Smooth muscle cell (in vitro differentiated cells): ENCODE measurements around the gene ALDOA. TPM values are rescaled to one million over a fixed set of nuclear protein-coding genes. Genes with fewer than 3 reads are reported as not detected.
"Not testable (repeated sequence)": the region's sequence is repeated elsewhere in the genome, so short reads cannot be mapped to it uniquely, and the experiment has no call there.

Experiments used
- DNase-seq: peaks from one replicate; lab custom pipeline; 2025; ENCODE audit not compliant: unreplicated experiment; lab: John Stamatoyannopoulos, UW
- H2AFZ ChIP-seq: fragments of 200-600 bp; sonication (generic); 2 replicates; pipeline ENCODE4 v1.6.0; 2016; ENCODE audit warnings: antibody characterized with exemption, low read depth, mild to moderate bottlenecking
- H3F3A ChIP-seq: fragments of 200-600 bp; sonication (generic); 2 replicates; pipeline ENCODE4 v1.6.0; 2017; ENCODE audit warnings: antibody characterized with exemption, low read depth
- H3K27ac ChIP-seq: fragments of 200-600 bp; sonication (generic); 2 replicates; pipeline ENCODE4 v1.5.1; 2016; ENCODE audit warnings: low read depth, mild to moderate bottlenecking
- H3K27me3 ChIP-seq: fragments of 200-600 bp; sonication (generic); 2 replicates; pipeline ENCODE4 v1.6.1; 2016; ENCODE audit warnings: low read depth, mild to moderate bottlenecking
- H3K36me3 ChIP-seq: fragments of 200-600 bp; sonication (generic); 2 replicates; pipeline ENCODE4 v1.5.1; 2016; ENCODE audit warnings: low read depth
- H3K4me1 ChIP-seq: fragments of 200-600 bp; sonication (generic); 2 replicates; pipeline ENCODE4 v1.5.1; 2016; ENCODE audit warnings: low read depth
- H3K4me2 ChIP-seq: fragments of 200-600 bp; sonication (generic); 2 replicates; pipeline ENCODE4 v1.6.0; 2016; ENCODE audit warnings: mild to moderate bottlenecking
- H3K4me3 ChIP-seq: fragments of 200-600 bp; sonication (generic); 2 replicates; pipeline ENCODE4 v1.5.1; 2016; ENCODE audit warnings: mild to moderate bottlenecking
- H3K79me2 ChIP-seq: fragments of 200-600 bp; sonication (generic); 2 replicates; pipeline ENCODE4 v1.6.0; 2016; ENCODE audit warnings: low read depth, mild to moderate bottlenecking
- H3K9ac ChIP-seq: fragments of 200-600 bp; sonication (generic); 2 replicates; pipeline ENCODE4 v1.6.0; 2016; ENCODE audit warnings: low read depth
- H3K9me3 ChIP-seq: fragments of 200-600 bp; sonication (generic); replicated peaks from 2 replicates; pipeline ENCODE4 v1.5.1; 2016; ENCODE audit warnings: low read depth
- H4K20me1 ChIP-seq: fragments of 200-600 bp; sonication (generic); 2 replicates; pipeline ENCODE4 v1.6.0; 2016; ENCODE audit warnings: low read depth
- CTCF ChIP-seq: fragments of 200-600 bp; sonication (generic); IDR thresholded peaks from 2 replicates; pipeline ENCODE4 v1.5.1; 2017; ENCODE audit warnings: borderline replicate concordance, mild to moderate bottlenecking, antibody characterized with exemption; ENCODE audit not compliant: insufficient read depth, poor library complexity, severe bottlenecking
- WGBS: methylation state at CpG from one replicate; pipeline ENCODE4 v1.1.7; 2016; ENCODE audit warnings: low lambda C conversion rate; 5-methylcytosine and 5-hydroxymethylcytosine counted together
- polyA plus RNA-seq: library from polyadenylated mRNA; unstranded; fragments of >200 nt; fragmentation: Nextera tagmentation; extraction: Ambion mirVana; gene quantifications from 2 replicates; pipeline ENCODE4 v1.2.1, GENCODE V29; 2016
- total RNA-seq: library from RNA; depleted of rRNA; stranded (reverse); fragments of >200 nt; gene quantifications from 2 replicates; pipeline ENCODE4 v1.2.3, GENCODE V29; 2014

Gene ALDOA
- total and polyA plus RNA-seq, 2 experiments from 2014 or later = 1,146 to 2,856 TPM

- Histone ChIP-seq H3K27ac (no peak overlapping the region), H3K9ac (no peak overlapping the region), H3K27me3 (peaks cover 53% of the 10 kb centered on the region), H3K36me3 (no peaks in the 10 kb centered on the region), H2AFZ (no peak overlapping the region), H3K4me1 (peaks cover 3% of the 10 kb centered on the region), H3K79me2 (no peaks in the 10 kb centered on the region), H4K20me1 (no peaks in the 10 kb centered on the region), H3K4me2 (peak overlapping the region; percentile 82), H3K9me3 (no peaks in the 10 kb centered on the region), H3F3A (no peaks in the 10 kb centered on the region), H3K4me3 (peak overlapping the region; percentile 40)
- 45% methylated on average over 11 of the region's 11 CpGs for WGBS
- DNase-seq = no peak
- TF ChIP-seq CTCF = no peak
Measured at GRCh38 chr16:30031477-30031918, 34.1 kb upstream of the ALDOA start.

DNA sequence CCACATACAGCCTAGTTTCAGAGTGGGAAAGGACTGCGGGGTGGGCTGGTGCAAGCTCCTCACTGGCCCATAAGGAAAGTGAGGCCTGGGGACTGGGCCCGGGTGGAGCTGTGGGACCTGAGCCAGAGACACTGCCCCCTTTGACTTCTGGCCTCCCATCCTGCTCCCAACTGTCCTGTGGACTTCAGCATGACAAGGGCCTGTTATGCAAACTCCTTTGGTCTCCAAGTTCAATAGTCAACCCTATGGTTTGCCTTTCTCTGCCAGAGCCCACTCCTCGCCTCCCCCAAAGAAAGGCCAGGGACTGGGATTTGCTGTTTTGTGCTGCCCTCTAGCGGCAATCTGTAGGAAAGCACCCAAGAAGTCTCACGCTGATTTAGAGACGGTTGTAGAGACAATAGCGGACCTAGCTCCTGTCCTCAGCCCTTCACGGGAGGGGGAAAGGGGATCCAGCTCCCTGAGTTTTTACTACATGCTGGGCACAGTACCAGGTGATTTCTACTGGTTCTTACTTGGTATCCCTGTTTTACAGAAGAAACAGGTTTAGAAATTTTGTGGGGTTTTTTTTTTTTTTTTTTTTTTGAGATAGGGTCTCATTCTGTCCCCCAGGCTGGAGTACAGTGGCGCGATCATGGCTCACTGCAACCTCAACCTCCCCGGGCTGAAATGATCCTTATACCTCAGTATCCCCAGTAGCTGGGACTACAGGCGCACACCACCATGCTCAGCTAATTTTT is 33.3 kb upstream of the ALDOA start:
- Histone ChIP-seq H3K9ac (no peak overlapping the region), H3F3A (no peaks in the 10 kb centered on the region), H3K27me3 (peaks cover 52% of the 10 kb centered on the region), H4K20me1 (no peaks in the 10 kb centered on the region), H3K4me2 (no peak overlapping the region), H3K79me2 (no peaks in the 10 kb centered on the region), H3K36me3 (no peaks in the 10 kb centered on the region), H2AFZ (no peak overlapping the region), H3K27ac (no peak overlapping the region), H3K9me3 (no peaks in the 10 kb centered on the region), H3K4me1 (peaks cover 3% of the 10 kb centered on the region), H3K4me3 (no peak overlapping the region)
- no peak for DNase-seq
- 35% methylated on average over 12 of the region's 12 CpGs for WGBS
- peak; percentile 74 for TF ChIP-seq CTCF

GRCh38 chr16:30033270-30033669 is 32.3 kb upstream of the ALDOA start:
- Histone ChIP-seq H3K4me3 (no peak overlapping the region), H3K9me3 (no peaks in the 10 kb centered on the region), H3F3A (no peaks in the 10 kb centered on the region), H3K79me2 (no peaks in the 10 kb centered on the region), H2AFZ (no peak overlapping the region), H3K9ac (no peak overlapping the region), H3K4me1 (peaks cover 3% of the 10 kb centered on the region), H4K20me1 (no peaks in the 10 kb centered on the region), H3K27ac (no peak overlapping the region), H3K27me3 (peaks cover 45% of the 10 kb centered on the region), H3K36me3 (no peaks in the 10 kb centered on the region), H3K4me2 (no peak overlapping the region)
- WGBS = 65% methylated on average over 7 of the region's 7 CpGs
- no peak for DNase-seq
- TF ChIP-seq CTCF = no peak

- Histone ChIP-seq H3F3A (no peaks in the 10 kb centered on the region), H3K36me3 (no peaks in the 10 kb centered on the region), H3K79me2 (no peaks in the 10 kb centered on the region), H3K9me3 (no peaks in the 10 kb centered on the region), H3K4me2 (no peak overlapping the region), H3K4me3 (no peak overlapping the region), H3K9ac (no peak overlapping the region), H3K27me3 (peaks cover 11% of the 10 kb centered on the region), H3K4me1 (no peaks in the 10 kb centered on the region), H2AFZ (no peak overlapping the region), H4K20me1 (no peaks in the 10 kb centered on the region), H3K27ac (no peak overlapping the region)
- no peak for DNase-seq
- WGBS = 87% methylated on average over 5 of the region's 5 CpGs
- no peak for TF ChIP-seq CTCF
Measured at GRCh38 chr16:30040221-30040620, 25.3 kb upstream of the ALDOA start.

DNA sequence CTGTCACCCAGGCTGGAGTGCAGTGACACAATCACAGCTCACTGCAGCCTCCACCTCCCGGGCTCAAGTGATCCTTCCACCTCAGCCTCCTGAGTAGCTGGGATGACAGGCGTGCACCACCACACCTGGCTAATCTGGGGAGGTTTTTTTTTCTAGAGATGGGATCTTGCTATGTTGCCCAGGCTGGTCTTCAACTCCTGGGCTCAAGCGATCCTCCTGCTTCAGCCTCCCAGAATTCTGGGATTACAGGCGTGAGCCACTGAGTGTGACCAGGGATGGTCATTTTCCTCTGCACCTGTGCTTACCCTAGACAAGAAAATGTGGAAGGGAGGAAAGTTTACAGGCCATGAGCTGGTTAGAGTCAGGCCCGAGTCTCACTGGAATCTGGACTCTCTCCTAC is 24.9 kb upstream of the ALDOA start:
- H3K4me1 ChIP-seq, H3K27me3 ChIP-seq, H3F3A ChIP-seq, DNase-seq, H2AFZ ChIP-seq, H3K79me2 ChIP-seq, H4K20me1 ChIP-seq, H3K27ac ChIP-seq, H3K9ac ChIP-seq, H3K4me2 ChIP-seq, H3K9me3 ChIP-seq, H3K36me3 ChIP-seq, H3K4me3 ChIP-seq: not testable (repeated sequence)
- 91% methylated on average over 5 of the region's 5 CpGs for WGBS
